PC-3 (cell line): ENCODE measurements around the gene HEYL.

ENCODE experiments used
- CTCF ChIP-seq: fragments of 300-600 bp; sonication (generic); conservative IDR thresholded peaks from 2 replicates; pipeline ENCODE4 v1.5.1; 2017; ENCODE audit warnings: antibody characterized with exemption, low read depth, mild to moderate bottlenecking, low read length
- EZH2 ChIP-seq: fragments of 300-600 bp; sonication (generic); IDR thresholded peaks from one replicate; pipeline ENCODE4 v1.6.1; 2017; ENCODE audit warnings: antibody characterized with exemption, mild to moderate bottlenecking, low read length; ENCODE audit not compliant: unreplicated experiment
- EZH2phosphoT487 ChIP-seq: fragments of 300-600 bp; sonication (generic); IDR thresholded peaks from 2 replicates; pipeline ENCODE4 v1.6.1; 2018; ENCODE audit warnings: mild to moderate bottlenecking, antibody characterized with exemption, low read length, borderline replicate concordance

- no peak for TF ChIP-seq CTCF
- no peak for TF ChIP-seq EZH2
- TF ChIP-seq EZH2phosphoT487: no peak
Observed at GRCh38 chr1:39625462-39626273, 13.8 kb downstream of the HEYL start.
